Measurements from ENCODE around the gene NNT.
"Not testable (repeated sequence)": the region's sequence is repeated elsewhere in the genome, so short reads cannot be mapped to it uniquely, and the experiment has no call there.

NNT gene

DNA sequence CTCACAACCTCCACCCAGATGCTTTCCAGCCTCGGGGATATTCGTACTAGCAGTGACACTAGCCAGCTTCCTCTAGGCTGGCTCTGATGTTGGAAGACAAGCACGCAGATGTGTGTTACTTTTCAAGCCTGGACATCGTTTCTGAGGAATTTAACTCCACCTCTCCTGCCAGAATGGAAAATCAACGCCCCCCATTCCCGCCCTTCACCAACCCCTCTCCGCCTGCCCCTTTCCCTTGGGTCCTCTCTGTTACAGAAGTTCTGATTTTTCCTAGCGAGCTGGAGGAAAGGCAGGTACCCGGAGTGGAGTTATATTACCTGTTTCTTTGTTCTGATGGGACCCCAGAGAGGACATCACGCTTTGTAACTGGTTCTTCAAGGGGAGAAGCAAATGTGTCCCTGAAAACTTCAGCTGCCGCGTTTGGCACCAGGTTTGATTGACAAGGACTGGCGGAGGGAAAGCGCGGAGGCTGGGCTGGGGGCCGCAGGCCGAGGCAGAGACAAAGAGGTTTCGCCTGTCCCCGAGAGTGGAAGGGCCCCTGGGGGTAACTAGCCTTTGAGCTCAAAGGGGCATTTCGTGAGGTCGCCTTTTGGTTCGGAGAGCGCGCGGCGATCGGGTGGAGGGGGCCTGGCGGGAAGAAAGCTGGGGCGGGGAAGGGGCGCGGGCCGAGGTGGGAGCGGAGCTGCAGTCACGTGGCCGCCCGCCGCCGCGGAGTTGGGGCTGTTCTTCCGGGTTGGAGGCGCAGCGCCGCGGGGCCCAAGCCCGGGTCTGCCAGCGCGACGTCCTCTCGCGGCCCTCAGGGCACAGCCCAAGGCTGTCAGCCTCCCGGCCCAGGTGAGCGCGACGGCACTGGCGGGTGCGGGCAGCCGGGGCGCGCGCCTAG is at the start of gene NNT:
Gene NNT, plus strand, starts transcription at position 720 of the 883 bp plus-strand sequence. CDS start 6,016 bp downstream, outside the sequence.
- DNase-seq (ENCODE audit: low read depth) = peak; percentile 71

DNA sequence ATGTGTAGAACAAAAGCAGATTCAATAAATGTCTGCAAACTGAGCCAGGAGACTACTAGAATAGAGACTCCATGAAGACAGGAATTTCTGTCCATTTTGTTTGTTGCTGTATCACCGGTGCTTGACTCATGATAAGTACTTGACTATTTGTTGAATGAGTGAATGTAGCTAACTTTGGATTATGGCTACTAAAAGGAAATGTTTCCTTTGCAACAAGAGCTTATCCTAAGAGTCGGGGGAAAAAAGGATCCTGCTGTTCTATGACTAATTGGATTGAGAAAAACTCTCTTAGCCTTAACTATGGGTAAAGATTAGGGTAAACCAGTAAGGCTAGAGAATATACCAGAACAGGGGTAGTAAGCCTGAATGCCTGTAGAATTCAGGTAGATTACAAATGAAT is 49.6 kb upstream of the NNT start:
- no peak for DNase-seq (ENCODE audit: low read depth)

DNA sequence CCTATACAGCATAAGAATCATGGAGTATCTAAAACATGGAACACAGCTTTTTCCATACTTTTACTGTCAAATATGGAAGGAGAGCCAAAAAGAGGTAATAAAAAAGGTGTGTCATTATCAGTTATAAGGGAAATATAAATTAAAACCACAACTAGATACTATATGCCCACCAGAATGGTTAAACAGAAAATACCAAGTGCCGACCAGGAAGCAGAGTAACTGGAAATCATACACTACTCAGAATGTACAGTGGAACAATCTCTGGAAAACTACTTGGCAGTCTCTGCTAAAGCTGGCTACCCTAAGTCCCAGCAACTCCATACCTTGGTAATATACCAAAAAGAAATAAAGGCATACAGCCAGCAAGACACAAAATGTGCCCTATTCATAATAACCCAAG is 48.5 kb upstream of the NNT start:
- DNase-seq (ENCODE audit: low read depth) = no peak

DNA sequence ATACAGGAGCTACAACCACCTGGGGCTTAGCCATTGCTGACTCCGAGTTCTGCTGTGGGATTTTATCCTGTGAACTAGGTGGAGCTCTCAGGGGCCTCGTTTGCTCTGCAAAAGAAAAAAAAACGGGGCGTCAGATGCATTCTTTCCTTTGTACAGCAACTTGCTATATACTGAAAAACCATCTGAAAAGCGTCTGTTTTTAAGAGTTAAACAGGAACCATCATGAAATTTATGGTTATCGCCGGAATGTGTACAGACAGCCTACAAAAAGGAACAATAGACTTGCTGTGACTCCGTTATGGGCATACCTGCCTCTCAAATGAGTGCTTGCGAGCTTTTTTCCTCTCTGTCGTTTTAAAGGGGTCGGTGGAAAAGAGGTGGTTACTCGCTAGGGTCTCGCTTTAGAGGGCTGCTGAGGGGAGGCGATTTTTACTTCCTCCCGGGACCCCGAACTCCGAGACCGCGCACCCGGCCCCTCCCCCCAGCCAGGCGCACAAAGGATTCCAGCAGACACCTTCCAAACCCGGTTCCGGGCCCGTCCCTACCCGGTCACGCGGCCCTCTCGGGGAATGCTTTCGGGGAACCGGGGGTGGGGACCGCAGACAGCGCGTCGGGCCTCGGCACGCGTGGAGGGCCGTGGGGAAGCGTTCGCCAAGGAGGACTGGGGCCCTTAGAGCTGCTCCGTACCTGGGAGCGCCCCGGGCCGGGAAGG is 46.9 kb upstream of the NNT start:
- peak; percentile 47 for DNase-seq (ENCODE audit: low read depth)

DNA sequence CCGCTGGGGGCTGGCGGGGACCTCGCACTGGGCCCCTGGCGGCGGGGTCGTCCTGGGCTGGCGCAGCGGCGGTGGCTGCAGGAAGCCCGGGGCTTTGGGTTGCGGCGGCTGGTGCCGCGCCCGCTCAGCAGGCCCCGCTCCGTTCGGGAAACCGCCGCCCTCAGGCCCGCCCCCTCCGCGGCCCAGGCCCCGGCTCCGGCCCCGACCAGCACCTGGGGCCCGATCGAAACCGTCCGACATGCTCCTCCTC is 46.4 kb upstream of the NNT start:
- DNase-seq (ENCODE audit: low read depth) = not testable (repeated sequence)

DNA sequence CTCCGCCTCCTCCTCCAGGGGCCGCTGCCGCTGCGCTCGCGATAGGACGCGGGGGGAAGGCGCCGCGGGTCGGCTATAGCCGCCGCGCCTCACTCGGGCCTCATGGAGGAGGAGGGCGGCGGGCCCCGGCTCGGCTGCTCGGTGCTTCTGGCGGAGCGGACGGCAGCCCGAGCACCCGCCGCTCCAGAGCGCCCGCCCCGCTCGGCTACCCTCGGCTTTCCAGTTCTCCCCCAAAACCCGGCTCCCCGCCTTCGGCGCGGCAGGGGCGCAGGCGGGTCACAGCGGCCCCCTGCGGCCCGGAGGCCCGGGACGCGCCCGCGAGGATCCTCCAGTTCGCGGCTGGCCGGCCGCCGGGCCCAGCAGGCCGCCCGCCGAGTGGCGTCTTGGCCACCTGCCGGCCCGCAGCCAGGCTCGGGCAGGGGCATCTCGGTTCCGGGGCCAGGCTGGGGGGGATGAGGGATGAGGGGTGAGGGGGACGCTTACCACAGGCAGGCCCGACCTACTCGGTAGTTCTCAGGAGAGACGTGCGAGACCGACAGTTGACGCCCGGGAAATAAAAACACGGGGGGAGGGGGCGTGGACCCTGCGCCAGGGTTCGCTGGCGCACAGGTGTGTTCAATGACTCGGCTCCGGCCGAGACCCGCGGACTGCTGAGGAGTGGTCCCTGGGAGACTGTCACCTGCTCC is 46.0 kb upstream of the NNT start, which contains the start of gene PAIP1:
Gene PAIP1, minus strand, starts transcription at position 221 of the 686 bp plus-strand sequence. CDS start 231 bp downstream, outside the sequence.
- peak; percentile 77 for DNase-seq (ENCODE audit: low read depth)

DNA sequence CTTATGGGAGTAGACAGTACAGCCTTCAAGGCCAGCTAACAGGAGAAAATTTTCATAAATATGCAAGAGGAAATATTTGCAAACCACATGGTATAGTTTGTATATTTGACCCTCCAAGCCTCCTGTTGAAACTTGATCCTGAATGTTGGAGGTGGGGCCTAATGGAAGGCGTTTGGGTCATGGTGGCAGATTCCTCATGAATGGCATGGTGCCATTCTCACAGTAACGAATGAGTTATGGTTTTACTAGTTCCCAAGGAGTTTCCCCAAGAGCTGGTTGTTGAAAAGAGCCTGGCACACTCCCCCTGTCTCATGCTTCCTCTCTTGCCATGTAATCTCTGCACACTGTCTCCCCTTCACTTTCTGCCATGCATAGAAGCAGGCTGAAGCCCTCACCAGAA is 42.9 kb upstream of the NNT start:
- DNase-seq (ENCODE audit: low read depth) = no peak

DNA sequence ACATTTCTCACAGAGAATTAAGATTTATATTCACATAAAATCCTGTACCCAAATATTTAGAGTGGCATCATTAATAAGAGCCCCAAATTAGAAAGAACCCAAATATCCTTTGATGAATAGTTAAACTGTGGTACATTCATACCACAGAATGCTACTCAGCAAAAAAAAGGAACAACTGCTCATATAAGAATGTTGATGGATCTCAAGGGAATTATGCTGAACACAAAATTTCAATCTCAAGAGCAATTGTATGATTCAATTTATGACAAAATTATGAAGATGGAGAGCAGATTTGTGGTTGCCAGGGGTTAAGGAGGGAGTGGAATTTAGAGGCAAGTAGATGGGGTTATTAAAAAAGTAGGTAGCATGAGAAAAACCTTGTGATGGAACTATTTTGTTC is 41.6 kb upstream of the NNT start:
- no peak for DNase-seq (ENCODE audit: low read depth)

DNA sequence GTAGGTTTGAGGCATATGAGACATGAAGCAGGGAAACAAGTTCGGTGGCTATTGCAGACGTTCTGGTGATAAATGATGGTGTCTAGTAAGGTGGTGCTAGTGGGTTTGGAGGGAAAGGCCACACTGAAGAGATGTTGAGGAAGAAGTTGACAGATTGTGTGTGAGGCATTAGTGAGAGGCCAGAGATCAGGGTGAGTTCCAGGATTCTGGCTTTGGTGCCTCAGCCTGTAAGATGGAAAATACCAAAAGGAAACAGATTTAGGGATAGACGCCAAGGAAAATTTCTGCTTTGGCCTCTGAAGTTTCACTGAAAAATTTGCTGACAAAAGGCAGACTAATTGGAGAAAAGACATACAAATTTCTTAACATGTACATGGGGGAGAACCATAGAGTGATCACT is 39.7 kb upstream of the NNT start:
- DNase-seq (ENCODE audit: low read depth) = no peak

DNA sequence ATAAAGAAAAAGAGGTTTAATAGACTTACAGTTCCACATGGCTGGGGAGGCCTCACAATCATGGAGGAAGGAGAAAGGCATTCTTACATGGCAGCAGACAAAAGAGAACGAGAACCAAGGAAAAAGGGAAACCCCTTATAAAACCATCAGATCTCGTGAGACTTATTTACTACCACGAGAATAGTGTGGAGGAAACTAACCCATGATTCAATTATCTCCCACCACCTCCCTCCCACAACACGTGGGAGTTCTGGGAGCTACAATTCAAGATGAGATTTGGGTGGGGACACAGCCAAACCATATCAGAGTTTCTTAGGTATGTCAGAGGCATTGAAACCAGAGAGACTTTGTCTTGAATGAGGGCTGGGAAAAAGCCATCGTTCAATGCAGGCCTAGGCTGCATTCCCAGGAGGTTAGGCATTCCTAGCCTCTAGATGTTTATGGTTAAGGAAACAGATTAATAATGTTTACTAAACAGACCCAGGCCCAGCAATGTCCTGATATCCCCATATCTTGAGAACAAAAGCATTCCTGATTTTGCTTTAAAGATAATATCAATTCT is 38.6 kb upstream of the NNT start:
- DNase-seq (ENCODE audit: low read depth) = no peak

DNA sequence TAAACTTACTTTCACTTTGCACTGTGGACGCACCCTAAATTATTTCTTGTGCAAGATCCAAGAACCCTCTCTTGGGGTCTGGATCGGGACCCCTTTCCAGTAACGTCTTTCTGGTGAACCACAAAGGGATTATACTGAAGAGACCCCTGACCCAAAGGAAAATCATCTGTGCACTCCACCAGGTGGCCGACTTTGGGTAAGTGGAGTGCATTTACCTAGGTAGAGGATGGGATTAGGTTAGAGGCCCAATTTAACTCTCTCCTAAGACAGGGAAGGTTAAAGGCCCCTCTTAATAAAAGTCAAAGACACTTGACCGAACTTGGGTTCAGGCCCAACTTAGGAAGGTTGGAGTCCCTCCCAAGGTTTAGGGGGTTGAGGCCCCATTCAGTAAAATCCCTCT is 37.9 kb upstream of the NNT start:
- no peak for DNase-seq (ENCODE audit: low read depth)

DNA sequence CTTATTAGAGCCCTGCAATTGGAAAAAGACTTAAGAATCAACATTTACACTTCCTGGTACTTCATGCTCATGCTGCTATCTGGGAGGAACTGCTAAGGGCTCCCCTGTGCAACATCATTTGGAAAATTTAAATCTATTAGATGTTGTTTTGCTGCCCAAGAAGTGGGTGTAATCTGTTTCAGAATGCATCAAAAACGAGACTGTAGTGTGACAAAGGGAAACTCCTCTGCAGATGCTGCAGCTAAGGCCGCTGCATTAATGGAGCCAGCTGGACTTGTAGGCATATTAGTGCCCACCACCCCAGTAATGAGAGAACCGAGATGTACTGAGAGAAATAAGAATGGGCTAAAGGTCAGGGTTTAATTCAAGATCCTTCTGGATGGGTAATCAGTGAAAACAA is 35.0 kb upstream of the NNT start:
- no peak for DNase-seq (ENCODE audit: low read depth)

DNA sequence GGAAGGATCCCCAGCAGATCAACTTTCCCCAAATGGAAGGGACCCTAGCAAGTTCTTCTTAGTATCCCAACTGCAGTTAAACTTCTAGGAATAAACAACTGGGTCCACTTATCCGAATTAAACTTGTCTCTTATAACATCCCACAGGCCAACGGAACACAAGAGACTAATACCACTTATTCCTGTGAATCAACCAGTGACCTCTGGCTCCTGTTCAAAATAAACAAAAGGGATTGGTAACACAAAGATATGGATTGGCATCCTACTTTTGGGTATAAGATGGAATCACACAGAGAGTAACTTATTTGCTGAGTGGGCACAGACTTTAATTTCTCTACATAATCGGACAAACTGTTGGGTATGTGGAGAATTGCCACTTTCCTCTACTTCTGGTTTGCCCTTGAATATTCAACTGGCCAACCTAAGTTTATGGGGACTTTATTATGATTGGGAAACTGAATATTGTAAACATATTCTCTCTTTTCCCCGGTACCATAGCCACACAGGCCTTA is 33.7 kb upstream of the NNT start:
- DNase-seq (ENCODE audit: low read depth) = no peak

DNA sequence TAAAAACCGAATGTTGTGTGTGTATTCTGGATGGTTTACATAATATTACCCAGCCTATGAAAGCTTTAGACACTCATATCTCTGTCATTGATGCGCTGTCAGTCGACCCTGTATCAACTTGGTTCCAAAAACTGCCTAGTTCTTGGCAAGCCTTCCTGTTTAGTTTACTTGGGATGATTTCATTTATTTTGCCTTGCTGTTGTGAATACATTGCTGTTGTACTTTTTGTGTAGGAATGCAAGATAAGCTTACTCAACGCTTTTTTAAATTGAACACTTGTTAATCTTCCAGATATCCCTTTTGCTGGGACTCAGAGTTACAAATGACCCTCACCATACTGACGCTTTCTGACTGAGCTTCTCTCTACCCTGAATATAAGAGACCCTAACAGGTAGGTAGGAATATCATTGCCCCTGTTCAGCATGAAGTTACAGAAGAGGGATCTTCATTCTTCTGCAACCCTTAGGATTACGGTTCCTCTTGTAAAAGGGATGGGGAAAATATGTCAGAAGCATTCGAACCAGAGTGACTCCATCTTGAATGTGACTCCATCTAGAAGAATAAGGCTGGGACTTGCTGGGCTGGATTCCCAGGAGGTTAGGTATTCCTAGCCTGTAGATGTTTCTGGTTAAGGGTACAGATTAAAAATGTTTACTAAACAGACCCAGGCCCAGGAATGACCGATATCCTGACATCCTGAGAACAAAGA is 32.4 kb upstream of the NNT start:
- DNase-seq (ENCODE audit: low read depth) = no peak

DNA sequence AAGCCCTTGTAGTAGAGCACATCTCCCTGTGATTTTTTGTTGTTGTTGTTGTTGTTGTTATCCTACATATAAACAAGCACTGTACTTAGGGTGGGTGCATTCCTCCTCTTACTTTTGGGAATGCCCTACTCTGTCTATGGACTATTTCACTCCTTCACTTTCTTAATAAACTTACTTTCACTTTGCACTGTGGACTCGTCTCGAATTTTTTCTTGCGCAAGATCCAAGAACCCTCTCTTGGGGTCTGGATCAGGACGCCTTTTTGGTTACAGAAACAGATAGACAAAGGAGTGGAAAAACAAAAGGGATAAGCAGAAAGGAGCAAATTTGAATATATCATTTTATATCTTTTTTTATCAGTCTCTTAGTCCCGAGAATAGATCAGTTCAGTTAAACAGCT is 31.7 kb upstream of the NNT start:
- no peak for DNase-seq (ENCODE audit: low read depth)

DNA sequence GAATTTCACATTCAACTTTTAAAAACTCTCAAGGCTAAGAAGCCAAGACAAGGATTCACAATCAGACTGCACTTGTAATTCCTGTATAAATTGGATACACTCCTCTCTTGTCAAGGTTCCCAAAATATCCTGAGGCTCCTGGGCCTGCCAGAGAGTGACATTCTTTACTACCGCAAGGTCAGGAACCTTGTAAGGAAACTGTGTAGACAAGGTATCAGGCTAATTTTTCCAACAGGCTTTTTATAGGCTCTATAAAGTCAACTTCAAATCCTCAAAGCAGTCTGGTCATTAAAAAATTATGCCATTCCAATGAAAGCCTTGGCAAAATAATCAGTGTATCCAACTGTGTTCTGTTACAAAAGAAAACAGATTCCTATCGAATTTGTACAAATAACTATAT is 30.6 kb upstream of the NNT start:
- DNase-seq (ENCODE audit: low read depth) = no peak

DNA sequence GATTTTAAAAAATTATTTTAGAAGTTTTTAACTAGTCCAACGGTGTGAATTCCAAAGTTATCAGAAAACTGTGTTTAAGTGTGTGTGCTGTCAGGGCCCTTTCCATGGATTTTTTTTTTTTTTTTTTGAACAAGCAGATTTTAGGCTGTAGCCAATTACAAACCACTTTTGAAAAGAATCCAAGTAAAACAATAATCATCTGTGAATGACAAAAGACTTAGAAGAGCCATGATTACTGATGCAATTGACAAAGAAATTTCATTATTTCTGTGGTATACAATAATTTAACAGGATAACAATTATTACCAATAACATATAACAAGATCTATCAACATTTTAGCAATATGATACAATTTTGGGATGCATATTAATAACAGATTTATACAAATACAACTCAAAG is 29.9 kb upstream of the NNT start:
- DNase-seq (ENCODE audit: low read depth) = no peak

DNA sequence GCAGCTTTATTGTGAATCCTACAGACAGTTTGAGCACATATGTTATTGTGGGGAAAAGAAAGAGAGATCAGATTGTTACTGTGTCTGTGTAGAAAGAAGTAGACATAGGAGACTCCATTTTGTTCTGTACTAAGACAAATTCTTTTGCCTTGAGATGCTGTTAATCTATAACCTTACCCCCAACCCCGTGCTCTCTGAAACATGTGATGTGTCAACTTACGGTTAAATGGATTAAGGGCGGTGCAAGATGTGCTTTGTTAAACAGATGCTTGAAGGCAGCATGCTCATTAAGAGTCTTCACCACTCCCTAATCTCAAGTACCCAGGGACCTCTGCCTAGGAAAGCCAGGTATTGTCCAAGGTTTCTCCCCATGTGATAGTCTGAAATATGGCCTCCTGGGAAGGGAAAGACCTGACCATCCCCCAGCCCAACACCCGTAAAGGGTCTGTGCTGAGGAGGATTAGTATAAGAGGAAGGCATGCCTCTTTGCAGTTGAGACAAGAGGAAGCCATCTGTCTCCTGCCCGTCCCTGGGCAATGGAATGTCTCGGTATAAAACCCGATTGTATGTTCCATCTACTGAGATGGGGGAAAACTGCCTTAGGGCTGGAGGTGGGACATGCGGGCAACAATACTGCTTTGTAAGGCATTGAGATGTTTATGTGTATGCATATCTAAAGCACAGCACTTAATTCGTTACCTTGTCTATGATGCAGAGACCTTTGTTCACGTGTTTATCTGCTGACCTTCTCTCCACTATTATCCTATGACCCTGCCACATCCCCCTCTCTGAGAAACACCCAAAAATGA is 22.4 kb upstream of the NNT start:
- not testable (repeated sequence) for DNase-seq (ENCODE audit: low read depth)

DNA sequence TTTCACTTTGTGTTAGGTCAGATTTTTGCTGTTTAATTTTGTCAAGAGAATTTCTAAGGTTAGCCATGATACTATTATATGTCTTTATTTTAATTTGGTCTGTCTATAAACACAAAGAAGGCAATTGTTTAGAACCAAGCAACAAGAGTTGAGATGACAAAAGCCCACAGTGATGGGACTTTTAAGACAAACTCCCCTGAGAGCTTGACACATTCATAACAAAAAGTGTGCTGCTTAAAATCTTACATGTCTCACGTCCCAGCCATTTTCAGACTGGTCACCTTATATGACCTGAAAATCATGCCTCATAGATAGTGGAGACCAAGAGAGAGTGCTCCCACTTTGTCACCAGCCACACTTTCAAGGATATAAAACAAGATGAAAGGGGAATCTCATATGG is 21.6 kb upstream of the NNT start:
- no peak for DNase-seq (ENCODE audit: low read depth)

DNA sequence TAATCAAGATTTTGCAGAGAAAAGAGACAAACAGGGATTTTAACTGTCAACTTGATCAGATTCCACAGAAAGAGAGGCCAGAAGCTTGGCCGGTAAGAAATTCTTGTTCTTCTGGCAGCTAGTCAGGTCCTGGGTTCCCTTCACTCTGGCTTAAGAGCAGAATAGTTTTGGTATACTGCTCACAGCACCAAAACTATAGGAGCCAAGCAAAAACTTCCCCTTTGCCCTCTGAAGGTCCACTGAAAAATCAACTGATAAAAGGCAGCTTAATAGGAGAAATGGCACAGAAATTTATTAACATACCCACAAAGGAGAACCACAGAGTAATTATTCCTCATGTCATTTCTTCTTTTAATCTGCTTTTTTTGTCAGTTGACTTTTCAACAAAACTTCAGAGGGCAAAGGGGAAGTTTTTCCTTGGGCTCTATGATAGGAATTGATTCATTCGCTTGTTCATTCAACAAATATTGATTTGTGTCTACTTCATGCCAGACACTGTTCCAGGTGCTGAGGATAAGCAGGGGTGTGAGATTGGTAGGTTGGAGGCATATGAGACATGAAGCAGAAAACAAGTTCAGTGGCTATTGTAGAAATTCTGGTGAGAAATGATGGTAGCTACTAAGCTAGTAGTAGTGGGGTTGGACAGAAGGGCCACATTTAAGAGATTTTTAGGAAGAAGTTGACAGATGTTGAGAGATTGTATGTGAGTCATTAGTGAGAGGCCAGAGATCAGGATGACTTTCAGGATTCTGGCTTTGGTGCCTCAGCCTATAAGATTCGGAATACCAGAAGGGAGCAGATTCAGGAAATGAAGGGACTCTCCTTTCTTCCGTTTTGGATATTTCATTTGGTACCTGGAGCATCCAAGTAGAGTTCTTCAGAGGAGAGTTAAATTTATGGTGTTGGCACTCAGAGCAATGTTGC is 20.6 kb upstream of the NNT start:
- no peak for DNase-seq (ENCODE audit: low read depth)

All from activated T-helper 9 cell treated with anti-CD3 and anti-CD28 coated beads, Interleukin-2, amount 50 U/mL, for 16 hours (primary cell).